Inferior parietal cortex (tissue), 1 donor: ENCODE data around the gene SCART1.
"Not testable (repeated sequence)": the region's sequence is repeated elsewhere in the genome, so short reads cannot be mapped to it uniquely, and the experiment has no call there.

ENCODE experiments used
- DNase-seq: peaks from one replicate; pipeline ENCODE4 v3.0.0-alpha.2; 2016; ENCODE audit errors: extremely low spot score

The SCART1 gene

GRCh38 chr10:133432789-133433188 is 21.0 kb upstream of the SCART1 start:
- DNase-seq: not testable (repeated sequence)

- DNase-seq: no peak
Observed at GRCh38 chr10:133438711-133439273, 15.0 kb upstream of the SCART1 start.

GRCh38 chr10:133439517-133440461 is 14.0 kb upstream of the SCART1 start:
- no peak for DNase-seq

- DNase-seq: no peak
Observed at GRCh38 chr10:133440633-133441285, 13.0 kb upstream of the SCART1 start.

GRCh38 chr10:133441356-133441755 is 12.4 kb upstream of the SCART1 start:
- not testable (repeated sequence) for DNase-seq

- no peak for DNase-seq
Observed at GRCh38 chr10:133441780-133442179, 12.0 kb upstream of the SCART1 start.

GRCh38 chr10:133442191-133442966 is 11.4 kb upstream of the SCART1 start:
- DNase-seq: no peak

- no peak for DNase-seq
Observed at GRCh38 chr10:133442967-133443924, 10.5 kb upstream of the SCART1 start.

GRCh38 chr10:133444342-133445267 is 9.1 kb upstream of the SCART1 start:
- DNase-seq: no peak

- no peak for DNase-seq
Observed at GRCh38 chr10:133445268-133445732, 8.4 kb upstream of the SCART1 start.

GRCh38 chr10:133445751-133446708 is 7.7 kb upstream of the SCART1 start:
- DNase-seq: no peak

GRCh38 chr10:133446979-133447378 is 6.8 kb upstream of the SCART1 start:
- DNase-seq: no peak

GRCh38 chr10:133448120-133448519 is 5.6 kb upstream of the SCART1 start:
- DNase-seq: no peak

- no peak for DNase-seq
Observed at GRCh38 chr10:133451346-133451745, 2.4 kb upstream of the SCART1 start.

GRCh38 chr10:133452453-133452852 is 1.3 kb upstream of the SCART1 start:
- no peak for DNase-seq

- DNase-seq: no peak
Observed at GRCh38 chr10:133454204-133454893, 604 bp downstream of the SCART1 start.

- no peak for DNase-seq
Observed at GRCh38 chr10:133455196-133455595, 1.5 kb downstream of the SCART1 start.

GRCh38 chr10:133455611-133456031 is 1.9 kb downstream of the SCART1 start:
- DNase-seq: no peak
